NCI-H146 treated with DMSO at 0.1 percent for 48 hours (cell line): Measurements from ENCODE around the gene ANKDD1B.
A peak's percentile ranks its signal among the peaks of the same experiment; 100 is the strongest.

Source experiments
- DNase-seq: peaks from one replicate; lab custom pipeline; 2025; ENCODE audit not compliant: unreplicated experiment; lab: John Stamatoyannopoulos, UW

Gene ANKDD1B

GRCh38 chr5:75659791-75660450, 48.7 kb downstream of the ANKDD1B start:
- no peak for DNase-seq

GRCh38 chr5:75660678-75661465, 49.6 kb downstream of the ANKDD1B start:
- no peak for DNase-seq

- DNase-seq, result no peak
Observed at GRCh38 chr5:75662061-75662460, 50.8 kb downstream of the ANKDD1B start.

GRCh38 chr5:75663579-75664284, 52.5 kb downstream of the ANKDD1B start:
- no peak for DNase-seq

GRCh38 chr5:75664979-75665378, 53.7 kb downstream of the ANKDD1B start:
- DNase-seq, result no peak

- no peak for DNase-seq
Observed at GRCh38 chr5:75666801-75667200, 55.5 kb downstream of the ANKDD1B start.

- DNase-seq, result no peak
Observed at GRCh38 chr5:75667586-75667985, 56.3 kb downstream of the ANKDD1B start.

GRCh38 chr5:75668445-75668844, 57.2 kb downstream of the ANKDD1B start:
- DNase-seq, result no peak

- peak; percentile 48 for DNase-seq
Observed at GRCh38 chr5:75668977-75669689, 57.9 kb downstream of the ANKDD1B start.

GRCh38 chr5:75670577-75670976, 59.3 kb downstream of the ANKDD1B start:
- no peak for DNase-seq

GRCh38 chr5:75671506-75671905, 60.3 kb downstream of the ANKDD1B start:
- DNase-seq, result no peak

- DNase-seq, result no peak
Observed at GRCh38 chr5:75672616-75673015, 61.4 kb downstream of the ANKDD1B start.

- no peak for DNase-seq
Observed at GRCh38 chr5:75675783-75676182, 64.5 kb downstream of the ANKDD1B start.

- no peak for DNase-seq
Observed at GRCh38 chr5:75677607-75678006, 66.4 kb downstream of the ANKDD1B start.

- DNase-seq, result no peak
Observed at GRCh38 chr5:75678155-75678554, 66.9 kb downstream of the ANKDD1B start.

- peak; percentile 36 for DNase-seq
Observed at GRCh38 chr5:75681125-75681830, 70.0 kb downstream of the ANKDD1B start.

GRCh38 chr5:75685141-75685540, 73.9 kb downstream of the ANKDD1B start:
- DNase-seq, result no peak

- no peak for DNase-seq
Observed at GRCh38 chr5:75686480-75686879, 75.2 kb downstream of the ANKDD1B start.

GRCh38 chr5:75690669-75691068, 79.4 kb downstream of the ANKDD1B start:
- no peak for DNase-seq

- no peak for DNase-seq
Observed at GRCh38 chr5:75694781-75695180, 83.5 kb downstream of the ANKDD1B start.
